ENCODE data around the gene RALGPS1. TPM values are rescaled to one million over a fixed set of nuclear protein-coding genes. Genes with fewer than 3 reads are reported as not detected.
A peak's percentile ranks its signal among the peaks of the same experiment; 100 is the strongest.

RALGPS1 gene
- total and polyA plus RNA-seq, 2 of the 13 experiments (the other 11 are each of a cell fraction or from before 2014, with no cell fraction given): 3.7 to 6.5 TPM

DNA sequence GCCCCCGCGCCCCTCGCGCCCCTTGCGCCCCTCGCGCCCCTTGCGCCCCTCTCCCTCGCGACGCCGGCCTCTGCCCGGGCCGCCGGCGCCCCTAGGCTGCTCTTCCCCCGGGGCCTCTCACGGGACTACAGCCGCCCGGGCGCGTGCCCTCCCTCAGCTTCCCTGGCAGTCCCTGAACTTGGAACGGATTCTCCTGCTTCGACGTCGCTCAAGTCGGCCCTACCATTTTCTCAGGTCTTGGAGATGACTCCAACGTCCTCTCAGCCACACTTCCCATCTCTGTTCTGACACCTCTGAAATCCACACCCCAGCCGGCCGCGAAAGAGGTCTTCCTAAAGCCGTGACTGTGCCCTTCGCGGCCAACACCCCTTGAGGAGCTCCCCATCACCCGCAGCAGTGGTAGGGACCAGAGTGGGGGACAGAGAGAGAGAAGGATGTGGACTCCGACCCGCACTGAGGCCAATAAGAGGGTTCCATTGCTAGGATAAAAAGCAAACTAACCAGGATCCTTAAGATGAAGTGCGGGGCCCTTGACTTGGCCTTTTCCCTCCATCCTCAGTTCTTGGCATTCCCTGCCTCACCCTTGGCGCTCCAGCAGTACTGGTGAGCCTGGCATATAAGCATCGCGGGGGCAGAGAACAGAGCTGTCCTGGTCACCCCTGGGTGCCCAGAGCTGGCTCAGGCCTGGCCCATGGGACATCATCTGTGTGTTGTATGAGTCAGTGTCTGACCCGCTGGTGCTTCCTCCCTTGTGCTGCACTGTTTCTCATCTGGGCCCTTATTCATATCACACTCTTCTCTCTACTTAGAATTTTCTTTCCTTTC lies 311.4 kb downstream of the RALGPS1 start (continued):
- TF ChIP-seq HDAC6 (IDR thresholded peaks at IDR 0.05; ENCODE audit: low read depth, low read length): no peak
- TF ChIP-seq JUN (CRISPR knock-in tag; IDR thresholded peaks at IDR 0.05): no peak
- no peak for TF ChIP-seq YY1 (IDR thresholded peaks at IDR 0.05; ENCODE audit: insufficient read depth, insufficient replicate concordance, low read depth, low read length)
- TF ChIP-seq, protein P1, sequence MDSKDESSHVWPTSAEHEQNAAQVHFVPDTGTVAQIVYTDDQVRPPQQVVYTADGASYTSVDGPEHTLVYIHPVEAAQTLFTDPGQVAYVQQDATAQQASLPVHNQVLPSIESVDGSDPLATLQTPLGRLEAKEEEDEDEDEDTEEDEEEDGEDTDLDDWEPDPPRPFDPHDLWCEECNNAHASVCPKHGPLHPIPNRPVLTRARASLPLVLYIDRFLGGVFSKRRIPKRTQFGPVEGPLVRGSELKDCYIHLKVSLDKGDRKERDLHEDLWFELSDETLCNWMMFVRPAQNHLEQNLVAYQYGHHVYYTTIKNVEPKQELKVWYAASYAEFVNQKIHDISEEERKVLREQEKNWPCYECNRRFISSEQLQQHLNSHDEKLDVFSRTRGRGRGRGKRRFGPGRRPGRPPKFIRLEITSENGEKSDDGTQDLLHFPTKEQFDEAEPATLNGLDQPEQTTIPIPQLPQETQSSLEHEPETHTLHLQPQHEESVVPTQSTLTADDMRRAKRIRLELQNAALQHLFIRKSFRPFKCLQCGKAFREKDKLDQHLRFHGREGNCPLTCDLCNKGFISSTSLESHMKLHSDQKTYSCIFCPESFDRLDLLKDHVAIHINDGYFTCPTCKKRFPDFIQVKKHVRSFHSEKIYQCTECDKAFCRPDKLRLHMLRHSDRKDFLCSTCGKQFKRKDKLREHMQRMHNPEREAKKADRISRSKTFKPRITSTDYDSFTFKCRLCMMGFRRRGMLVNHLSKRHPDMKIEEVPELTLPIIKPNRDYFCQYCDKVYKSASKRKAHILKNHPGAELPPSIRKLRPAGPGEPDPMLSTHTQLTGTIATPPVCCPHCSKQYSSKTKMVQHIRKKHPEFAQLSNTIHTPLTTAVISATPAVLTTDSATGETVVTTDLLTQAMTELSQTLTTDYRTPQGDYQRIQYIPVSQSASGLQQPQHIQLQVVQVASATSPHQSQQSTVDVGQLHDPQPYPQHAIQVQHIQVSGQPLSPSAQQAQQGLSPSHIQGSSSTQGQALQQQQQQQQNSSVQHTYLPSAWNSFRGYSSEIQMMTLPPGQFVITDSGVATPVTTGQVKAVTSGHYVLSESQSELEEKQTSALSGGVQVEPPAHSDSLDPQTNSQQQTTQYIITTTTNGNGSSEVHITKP (CRISPR knock-in tag; IDR thresholded peaks at IDR 0.05; ENCODE audit: low read depth): 0 out of 2 replicates have a peak, but pooled peaks have one; percentile 56
- TF ChIP-seq FOXO1 (CRISPR knock-in tag; IDR thresholded peaks at IDR 0.05): no peak
- no peak for TF ChIP-seq YEATS2 (CRISPR knock-in tag; IDR thresholded peaks at IDR 0.05; ENCODE audit: borderline replicate concordance)
- TF ChIP-seq, protein P2, sequence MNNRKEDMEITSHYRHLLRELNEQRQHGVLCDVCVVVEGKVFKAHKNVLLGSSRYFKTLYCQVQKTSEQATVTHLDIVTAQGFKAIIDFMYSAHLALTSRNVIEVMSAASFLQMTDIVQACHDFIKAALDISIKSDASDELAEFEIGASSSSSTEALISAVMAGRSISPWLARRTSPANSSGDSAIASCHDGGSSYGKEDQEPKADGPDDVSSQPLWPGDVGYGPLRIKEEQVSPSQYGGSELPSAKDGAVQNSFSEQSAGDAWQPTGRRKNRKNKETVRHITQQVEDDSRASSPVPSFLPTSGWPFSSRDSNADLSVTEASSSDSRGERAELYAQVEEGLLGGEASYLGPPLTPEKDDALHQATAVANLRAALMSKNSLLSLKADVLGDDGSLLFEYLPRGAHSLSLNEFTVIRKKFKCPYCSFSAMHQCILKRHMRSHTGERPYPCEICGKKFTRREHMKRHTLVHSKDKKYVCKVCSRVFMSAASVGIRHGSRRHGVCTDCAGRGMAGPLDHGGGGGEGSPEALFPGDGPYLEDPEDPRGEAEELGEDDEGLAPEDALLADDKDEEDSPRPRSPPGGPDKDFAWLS (CRISPR knock-in tag; IDR thresholded peaks at IDR 0.05; ENCODE audit: borderline replicate concordance): 0 out of 2 replicates have a peak, but pooled peaks have one; percentile 38
- peak; percentile 32; the same call in 1 of the 2 replicates for TF ChIP-seq SAP130 (CRISPR knock-in tag; IDR thresholded peaks at IDR 0.05; ENCODE audit: low read depth)
- TF ChIP-seq ZNF253 (CRISPR knock-in tag; IDR thresholded peaks at IDR 0.05; ENCODE audit: borderline replicate concordance): no peak
- TF ChIP-seq CSRNP2 (CRISPR knock-in tag; conservative IDR thresholded peaks at IDR 0.05; ENCODE audit: low read depth): no peak
- 0 out of 2 replicates have a peak, but pooled peaks have one; percentile 13 for TF ChIP-seq ZBTB20 (CRISPR knock-in tag; IDR thresholded peaks at IDR 0.05; ENCODE audit: borderline replicate concordance, low read depth)
- no peak for TF ChIP-seq RXRB (CRISPR knock-in tag; IDR thresholded peaks at IDR 0.05; ENCODE audit: borderline replicate concordance)
- no peak for TF ChIP-seq BRCA1 (CRISPR knock-in tag; IDR thresholded peaks at IDR 0.05)
- TF ChIP-seq SRF (IDR thresholded peaks at IDR 0.05; ENCODE audit: low read depth, low read length): no peak
- no peak for TF ChIP-seq NFYB (CRISPR knock-in tag; IDR thresholded peaks at IDR 0.05)
- no peak for TF ChIP-seq HIVEP1 (CRISPR knock-in tag; IDR thresholded peaks at IDR 0.05)
- no peak for TF ChIP-seq FOXK2 (IDR thresholded peaks at IDR 0.05)
- no peak for TF ChIP-seq ZZZ3 (CRISPR knock-in tag; IDR thresholded peaks at IDR 0.05; ENCODE audit: borderline replicate concordance)
- TF ChIP-seq SMARCE1 (IDR thresholded peaks at IDR 0.05; ENCODE audit: borderline replicate concordance): no peak
- TF ChIP-seq CSRNP1 (CRISPR knock-in tag; IDR thresholded peaks at IDR 0.05): peak; percentile 53; the same call in 1 of the 2 replicates
- TF ChIP-seq ATF7-NPFF (CRISPR knock-in tag; IDR thresholded peaks at IDR 0.05; ENCODE audit: low read depth): no peak

Data from HepG2 (cell line).